HG03558 (cell line): ENCODE data around the gene ADH4.
"Not testable (repeated sequence)": the region's sequence is repeated elsewhere in the genome, so short reads cannot be mapped to it uniquely, and the experiment has no call there.

Source experiments
- ATAC-seq: cut with Tn5 transposase; IDR thresholded peaks from one replicate; pipeline ENCODE4 v1.9.1; 2021; ENCODE audit warnings: moderate number of reproducible peaks; ENCODE audit not compliant: unreplicated experiment; ENCODE audit errors: extremely low read depth

The ADH4 gene

DNA sequence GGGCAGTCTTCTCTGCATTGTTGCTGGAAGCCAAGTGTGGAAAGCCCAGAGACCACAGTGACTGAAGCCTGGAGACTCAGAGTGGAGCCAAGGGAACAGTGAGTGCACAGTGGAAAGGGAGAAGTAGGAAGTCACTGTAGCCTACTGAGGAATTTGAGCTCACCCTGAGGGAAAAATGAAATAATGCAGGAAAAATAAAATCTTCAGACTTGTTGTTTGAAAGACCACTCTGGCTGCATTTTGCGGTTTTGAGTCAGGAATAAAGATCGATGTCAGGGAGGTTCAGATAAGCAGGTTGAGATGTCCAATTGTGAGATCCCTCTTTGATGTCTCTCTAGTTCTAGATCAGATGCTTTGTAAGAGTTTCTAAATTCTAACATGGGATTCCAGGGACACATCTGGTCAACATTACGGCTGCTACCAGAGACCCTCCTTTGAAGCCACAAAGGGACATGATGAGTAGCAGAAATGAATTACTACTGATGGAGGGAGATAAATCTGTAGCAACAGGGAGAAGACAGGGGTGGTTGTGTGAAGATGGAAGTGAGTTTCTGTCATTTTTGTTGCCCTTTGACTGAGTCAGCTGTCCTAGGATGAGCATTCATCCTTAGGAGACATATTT lies 8.4 kb downstream of the ADH4 start:
- no peak for ATAC-seq

DNA sequence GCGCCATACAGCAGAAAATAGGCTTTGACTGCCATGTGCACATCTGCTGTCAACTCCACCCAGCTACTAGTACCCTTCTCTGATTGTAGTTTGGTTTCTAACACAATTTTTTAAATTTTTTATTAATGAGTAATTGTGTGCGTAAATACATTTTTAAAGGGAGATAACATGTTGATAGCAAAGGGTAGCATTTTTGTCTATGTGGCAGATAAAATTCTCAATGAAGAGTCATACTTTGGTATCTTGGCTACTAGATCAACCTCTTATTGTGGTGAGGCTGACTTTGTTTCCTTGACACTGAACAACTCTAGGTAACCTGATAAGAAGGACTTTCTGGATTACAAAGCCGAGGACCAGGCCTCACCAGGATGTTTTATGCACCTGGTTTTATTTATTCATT lies 9.5 kb downstream of the ADH4 start:
- ATAC-seq: no peak

DNA sequence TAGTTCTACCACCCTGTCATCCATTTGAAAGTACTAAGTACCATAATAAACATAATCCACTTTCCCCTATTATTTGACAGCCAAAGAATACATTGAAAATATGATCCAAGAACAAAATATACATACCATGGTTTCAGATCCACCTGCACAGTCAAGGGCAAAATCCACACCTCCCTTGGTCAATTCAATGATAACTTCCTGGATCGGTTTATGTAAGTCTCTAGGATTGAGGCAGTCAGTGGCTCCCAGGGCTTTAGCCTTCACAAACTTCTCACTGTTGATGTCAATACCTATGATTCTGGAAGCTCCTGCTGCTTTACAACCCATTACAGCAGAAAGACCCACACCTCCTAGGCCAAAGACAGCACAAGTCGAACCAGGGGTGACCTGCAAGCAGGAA lies 12.7 kb downstream of the ADH4 start:
- ATAC-seq: no peak

DNA sequence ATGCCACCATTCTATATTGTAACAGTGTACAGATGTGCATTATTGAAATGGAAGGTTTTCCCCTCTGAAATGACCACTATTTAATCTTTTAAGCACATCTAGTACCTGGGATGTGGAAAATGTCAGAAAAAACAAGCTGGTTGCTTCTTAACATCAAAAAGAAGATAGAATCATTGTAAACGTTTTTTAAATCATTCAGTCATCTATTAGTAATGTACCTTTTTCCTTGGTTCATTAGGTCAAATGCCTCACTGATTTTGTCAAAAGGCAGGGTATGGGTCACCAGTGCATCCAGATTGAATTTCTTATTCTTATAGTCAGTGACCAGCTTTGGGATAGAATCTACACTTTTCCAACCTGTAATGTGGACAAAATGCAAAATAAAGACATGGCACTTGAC lies 17.7 kb downstream of the ADH4 start:
- ATAC-seq: no peak

DNA sequence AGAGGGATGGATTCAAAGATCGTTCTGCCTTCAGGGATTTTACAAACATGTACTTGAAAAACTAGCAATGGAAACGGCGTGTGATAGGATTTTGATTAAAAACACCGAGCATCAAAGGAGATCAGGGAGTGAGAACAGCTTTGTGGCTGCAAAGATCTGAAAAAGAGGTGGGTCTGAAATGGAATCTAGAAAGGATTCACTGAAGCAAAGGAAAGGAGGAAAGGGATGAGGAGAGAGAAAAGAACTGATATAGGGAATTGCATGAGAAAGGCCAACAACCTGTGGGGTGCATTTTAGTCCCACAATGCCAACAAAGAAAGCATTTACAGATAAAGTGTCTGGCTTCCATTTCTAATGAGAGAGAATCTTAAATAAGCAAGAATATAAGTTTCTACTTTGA lies 23.1 kb downstream of the ADH4 start:
- ATAC-seq: no peak

DNA sequence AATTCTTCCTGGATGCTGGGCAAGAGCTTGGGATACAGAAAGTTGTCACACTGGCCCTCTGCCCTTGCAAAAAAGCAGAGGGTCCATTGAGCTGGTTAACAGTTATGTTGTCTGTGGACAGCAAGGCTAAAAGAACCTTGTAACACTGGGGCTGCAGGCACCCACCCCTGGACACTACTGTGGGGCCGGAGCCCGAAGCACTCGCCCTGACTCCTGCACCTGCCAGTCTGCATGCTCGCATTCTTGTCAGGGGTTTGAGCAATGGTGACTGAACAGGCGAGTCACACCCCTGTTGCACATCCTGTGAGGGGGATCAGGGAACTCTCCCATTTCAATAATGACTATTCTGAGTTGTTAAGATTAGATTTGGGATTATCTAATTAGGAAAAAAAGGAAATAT lies 23.6 kb downstream of the ADH4 start:
- no peak for ATAC-seq

DNA sequence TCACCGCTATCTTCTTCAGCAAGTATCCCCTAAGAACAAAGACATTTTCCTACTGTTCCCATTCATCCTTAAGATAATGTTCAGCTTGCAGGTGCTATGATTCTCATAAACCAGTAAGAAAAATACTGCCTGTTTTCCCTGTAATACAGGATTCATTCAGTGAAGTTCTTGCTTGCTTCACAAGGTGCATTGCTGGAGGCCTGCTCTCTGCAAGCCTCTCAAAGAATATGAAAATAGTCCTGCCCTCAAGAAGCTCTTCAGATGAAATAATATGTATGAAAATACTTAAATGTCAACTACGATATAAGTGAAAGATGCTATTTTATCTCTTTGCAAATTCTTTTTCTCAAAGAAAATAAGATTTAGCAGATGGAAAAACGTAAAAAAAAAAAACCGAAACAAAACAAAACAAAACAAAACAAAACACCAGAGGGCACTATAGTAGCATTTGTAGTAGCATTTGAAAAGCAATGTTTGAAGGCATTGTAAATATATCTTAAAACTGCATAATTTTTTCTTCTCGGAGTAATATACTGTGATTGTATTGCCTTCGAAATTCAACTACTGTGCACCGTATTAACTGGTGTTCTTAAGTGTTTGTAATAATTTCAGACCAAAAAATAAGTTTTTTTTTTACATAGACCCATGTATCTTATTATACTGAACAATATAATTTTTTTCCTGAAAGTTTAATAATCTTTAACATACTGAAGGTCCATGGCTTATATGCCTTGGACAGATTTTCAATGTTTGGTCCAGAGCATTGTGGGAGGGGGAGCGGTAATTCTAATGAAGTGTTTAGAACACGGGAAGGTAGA lies 26.0 kb downstream of the ADH4 start:
- ATAC-seq: no peak

DNA sequence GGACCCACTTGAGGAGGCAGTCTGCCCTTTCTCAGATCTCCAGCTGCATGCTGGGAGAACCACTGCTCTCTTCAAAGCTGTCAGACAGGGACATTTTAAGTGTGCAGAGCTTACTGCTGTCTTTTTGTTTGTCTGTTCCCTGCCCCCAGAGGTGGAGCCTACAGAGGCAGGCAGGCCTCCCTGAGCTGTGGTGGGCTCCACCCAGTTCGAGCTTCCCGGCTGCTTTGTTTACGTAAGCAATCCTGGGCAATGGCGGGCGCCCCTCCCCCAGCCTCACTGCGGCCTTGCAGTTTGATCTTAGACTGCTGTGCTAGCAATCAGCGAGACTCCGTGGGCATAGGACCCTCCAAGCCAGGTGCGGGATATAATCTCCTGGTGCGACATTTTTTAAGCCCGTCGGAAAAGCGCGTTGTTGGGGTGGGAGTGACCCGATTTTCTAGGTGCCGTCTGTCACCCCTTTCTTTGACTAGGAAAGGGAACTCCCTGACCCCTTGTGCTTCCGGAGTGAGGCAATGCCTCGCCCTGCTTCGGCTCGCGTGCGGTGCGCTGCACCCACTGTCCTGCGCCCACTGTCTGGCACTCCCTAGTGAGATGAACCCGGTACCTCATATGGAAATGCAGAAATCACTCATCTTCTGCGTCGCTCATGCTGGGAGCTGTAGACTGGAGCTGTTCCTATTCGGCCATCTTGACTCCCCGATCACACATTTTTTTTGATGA lies 26.8 kb downstream of the ADH4 start:
- not testable (repeated sequence) for ATAC-seq

DNA sequence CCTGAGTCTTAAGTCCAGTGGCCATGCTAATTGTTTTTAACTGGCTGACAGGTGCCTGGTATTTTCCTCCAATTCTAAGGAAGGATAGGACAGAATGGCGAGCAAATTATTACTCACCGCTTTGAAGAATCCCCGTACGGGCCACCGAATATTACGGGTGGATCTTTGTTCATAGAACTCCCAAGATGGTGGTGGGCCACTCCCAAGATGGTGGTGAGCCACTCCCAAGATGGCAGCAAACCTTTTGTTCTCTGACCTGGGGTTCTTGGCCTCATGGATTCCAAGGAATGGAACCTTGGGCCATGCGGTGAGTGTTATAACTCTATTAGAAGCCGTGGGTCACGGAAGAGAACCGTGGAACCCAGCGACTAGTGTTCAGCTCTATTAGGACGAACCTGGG lies 34.8 kb downstream of the ADH4 start:
- not testable (repeated sequence) for ATAC-seq

DNA sequence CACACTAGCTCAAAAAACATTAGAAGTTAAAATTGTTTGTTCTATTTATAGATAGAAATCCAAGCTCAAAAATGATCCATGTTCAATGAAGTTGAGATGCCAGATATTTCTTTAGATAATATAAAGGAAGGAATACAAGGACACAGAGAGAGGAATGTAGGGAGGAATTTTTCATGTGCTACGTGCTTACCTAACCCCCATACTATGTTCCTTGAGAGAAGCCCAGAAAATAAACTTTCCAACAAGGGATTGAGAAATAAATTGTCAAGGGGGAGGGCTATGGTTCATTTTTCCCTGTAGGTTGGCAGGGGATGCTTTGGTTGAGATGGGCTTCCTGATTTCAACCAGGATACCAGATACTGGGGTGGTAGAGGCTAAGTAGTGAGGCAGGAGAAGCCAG lies 39.9 kb downstream of the ADH4 start:
- ATAC-seq: no peak

DNA sequence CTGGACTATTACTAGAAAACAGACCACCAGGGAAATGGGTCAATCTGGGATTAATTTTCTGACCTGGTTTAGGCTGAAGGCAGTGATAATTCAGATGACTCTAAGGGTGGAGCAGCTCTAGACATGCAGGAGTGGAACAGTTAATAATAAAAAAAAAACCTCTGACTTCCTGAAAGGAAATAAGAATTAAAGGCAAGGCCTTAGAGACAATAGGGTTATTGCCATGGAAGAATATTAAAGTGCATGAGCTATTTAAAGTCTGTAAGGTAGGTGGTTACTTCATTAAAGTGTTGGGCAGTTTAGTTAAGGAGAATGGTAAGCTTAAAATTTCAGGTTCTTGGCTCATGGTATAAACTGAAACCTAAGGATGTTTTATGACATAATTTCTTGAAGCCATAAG lies 40.9 kb downstream of the ADH4 start:
- no peak for ATAC-seq

DNA sequence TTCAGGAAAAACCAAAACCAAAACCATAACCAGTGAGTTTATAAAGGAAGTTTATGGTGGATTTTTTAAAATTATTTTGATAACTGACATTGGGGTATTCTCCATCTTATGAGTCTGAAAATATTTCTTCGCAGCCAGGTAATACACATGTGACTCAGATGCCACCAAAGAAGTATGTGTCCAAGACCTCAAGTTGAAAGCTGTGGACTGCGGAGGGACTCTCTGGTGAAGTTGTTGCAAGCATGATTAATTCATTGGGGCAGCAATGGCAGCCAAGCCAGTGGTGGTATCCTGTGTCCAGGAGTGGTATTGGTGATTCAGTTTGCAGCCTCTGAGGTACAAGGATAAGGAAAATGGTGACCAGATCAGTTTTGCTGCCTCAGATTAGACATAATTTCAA lies 41.5 kb downstream of the ADH4 start:
- ATAC-seq: no peak

DNA sequence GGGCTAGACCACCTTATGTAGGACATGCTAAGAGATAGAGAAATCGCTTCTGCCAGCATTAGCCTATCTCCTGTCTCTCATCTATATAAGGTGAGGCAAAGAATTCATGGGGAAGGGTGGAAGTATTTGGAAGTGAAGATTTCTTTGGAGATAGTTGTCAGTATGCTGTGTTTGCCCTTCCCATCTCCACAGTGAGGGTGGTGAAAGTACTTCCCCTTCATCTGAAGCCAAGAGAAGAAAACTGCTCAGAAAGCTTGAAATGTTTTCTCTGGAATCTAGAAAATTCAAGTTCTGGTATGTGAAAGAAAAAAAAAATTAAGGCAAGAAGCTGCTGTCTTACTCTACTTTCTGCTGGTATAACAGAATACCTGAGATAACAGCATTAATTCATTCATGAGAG lies 43.2 kb downstream of the ADH4 start:
- no peak for ATAC-seq

DNA sequence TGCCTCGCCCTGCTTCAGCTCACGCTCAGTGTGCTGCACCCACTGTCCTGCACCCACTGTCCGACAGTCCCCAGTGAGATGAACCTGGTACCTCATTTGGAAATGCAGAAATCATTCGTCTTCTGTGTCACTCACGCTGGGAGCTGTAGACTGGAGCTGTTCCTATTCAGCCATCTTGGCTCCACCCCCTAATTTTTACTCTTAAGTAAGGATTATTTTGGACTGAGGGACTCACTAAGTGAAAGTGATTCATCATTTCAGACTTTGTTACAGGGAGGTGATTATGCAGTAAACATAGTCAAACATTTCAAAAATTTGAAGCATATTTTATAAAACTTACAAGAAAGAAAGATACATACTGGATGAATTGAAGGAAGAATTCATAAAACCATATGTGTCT lies 44.3 kb downstream of the ADH4 start:
- not testable (repeated sequence) for ATAC-seq

DNA sequence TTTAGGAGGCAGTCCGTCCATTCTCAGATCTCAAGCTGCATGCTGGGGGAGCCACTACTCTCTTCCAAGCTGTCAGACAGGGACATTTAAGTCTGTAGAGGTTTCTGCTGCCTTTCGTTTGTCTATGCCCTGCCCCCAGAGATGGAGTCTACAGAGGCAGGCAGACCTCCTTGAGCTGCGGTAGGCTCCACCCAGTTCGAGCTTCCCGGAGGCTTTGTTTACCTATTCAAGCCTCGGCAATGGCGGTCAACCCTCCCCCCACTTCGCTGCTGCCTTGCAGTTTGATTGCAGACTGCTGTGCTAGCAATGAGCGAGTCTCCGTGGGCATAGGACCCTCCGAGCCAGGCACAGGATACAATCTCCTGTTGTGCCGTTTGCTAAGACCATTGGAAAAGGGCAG lies 44.8 kb downstream of the ADH4 start:
- no peak for ATAC-seq

DNA sequence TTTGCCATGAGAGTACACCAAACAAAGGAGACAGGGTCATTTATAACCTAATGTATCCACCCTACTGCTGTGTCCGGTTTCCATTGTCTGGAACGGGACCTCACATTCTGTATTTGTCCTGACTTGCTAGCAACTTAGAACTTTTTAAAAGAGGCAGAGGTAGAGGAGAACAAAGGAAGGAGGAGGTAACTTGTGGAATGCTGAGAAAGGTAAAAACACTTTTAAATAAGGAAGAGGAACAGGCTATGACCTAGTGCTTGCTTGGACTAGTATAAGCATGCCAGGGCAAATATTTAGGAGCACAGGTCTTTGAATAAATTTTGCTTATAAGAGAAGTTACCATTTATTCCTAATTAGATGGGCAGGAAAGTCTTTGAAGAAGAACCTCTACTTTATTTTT lies 52.3 kb downstream of the ADH4 start:
- not testable (repeated sequence) for ATAC-seq

DNA sequence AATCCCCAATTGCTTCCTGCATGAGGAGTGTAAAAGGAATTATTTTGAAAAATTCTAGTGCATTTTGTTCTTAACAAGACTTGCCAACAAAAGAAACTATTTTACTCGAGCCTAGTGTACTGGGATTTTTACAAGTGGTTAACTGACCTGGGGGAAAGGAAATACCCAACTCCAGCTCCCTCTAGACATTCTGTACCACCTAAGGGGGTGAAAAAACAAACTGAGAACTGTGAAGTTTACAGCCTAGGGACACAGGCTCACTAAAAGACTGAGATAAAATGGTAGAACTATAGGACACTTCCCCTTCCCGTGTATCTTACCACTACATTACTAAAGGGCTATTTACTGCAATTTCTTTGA lies 52.9 kb downstream of the ADH4 start:
- ATAC-seq: no peak

DNA sequence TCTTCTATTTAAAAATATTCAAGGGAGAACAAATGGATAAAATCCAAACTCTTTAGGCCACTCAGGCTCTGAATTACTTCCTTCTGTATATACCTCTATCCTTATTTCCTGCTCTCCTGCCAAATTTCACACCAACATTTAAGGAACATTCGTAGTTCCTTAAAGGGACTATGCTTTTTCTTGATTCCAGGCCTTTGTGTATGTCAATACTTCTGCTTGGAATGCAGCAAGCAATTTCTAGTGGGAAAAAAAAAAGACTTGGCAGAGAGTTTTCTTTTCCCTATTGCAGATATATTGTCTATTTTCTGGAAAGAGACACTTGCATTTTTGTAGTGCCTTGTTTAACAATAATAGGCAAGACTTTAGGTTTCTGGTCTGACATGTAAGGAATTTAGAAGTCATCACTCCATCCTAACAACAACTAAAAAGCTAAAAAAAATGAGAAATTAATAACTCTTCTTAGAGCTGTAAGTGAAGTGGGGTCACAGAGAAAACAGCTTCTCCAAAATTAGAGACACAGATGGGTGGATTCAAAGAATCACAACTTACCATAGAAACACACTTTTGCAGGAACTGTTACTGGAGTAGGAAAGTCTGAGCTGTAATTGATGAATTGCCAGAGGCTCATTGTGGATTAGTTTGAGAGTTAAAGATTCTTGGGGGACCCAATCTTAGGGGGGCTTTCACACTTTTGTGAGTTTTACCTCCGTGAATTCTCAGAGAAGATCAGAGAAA lies 53.4 kb downstream of the ADH4 start:
- no peak for ATAC-seq

DNA sequence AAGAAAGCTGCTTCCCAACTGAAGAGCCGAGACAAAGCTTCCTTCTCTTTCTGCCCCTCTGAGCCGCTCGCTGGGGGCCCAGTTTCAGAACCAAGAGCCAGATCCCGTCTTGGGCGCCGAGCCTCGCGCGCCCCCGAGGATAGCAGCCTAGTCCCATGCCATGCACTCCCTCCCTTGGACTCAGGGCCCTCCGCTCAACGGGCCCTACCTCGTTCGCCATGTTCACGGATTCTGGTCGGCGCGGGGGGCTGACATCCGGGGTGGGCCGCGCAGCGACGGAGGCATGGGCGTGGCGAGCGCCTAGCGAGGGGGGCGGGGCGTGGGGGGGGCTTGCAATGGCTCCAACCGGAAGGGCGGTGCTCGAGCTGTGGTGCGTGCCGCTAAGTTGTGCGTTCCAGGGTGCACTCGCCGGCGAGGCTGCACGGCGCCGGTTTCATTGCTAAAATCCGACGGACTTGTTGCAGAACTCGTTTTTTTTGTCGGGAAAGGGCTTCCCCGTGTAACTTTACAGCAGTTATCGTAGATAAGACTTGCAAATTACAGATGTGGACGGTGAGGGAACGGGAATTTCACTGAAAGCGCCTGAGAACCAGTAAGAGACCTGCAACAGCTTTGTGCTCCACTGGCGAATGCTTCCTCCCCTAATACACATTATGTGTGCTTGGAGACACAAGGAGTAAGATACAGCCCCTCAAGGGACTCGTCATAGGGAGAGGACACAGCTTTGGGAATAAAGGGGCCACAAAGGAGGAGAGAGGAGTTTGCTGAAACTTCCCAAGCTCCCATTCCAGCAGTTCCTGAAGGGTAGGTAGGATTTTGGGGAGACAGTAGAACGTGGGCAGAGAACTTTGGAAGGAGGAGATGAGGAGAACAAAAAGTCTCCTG lies 55.4 kb downstream of the ADH4 start, which contains the start of gene ADH5:
Gene ADH5 (minus strand): TSS at position 308 of the 885 bp plus-strand sequence. CDS start 88 bp downstream, at position 220.
- ATAC-seq: peak; percentile 86

DNA sequence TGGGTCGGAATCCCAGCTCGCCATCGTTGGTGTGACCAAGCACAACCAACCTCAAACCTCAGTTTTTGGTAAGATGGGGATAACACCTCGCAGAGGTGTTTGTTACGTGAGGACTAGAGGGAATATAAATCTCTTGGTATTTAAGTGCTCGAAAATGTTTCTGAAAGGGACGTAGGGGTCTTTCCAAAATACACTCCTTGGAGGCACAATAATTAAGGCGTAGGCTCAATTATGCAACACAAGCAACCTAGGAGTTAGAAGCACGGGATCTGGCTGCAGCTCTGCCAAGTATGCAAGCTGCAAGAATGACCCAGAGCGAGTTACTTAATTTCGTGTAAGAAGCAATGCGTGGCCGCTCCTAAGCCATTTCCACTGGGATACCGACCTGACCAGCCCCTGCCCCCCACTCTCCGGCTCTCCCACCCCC lies 56.1 kb downstream of the ADH4 start:
- no peak for ATAC-seq
